BLaER1 (cell line): ENCODE results near the gene ANKLE1.

Source experiments
- H3K27ac ChIP-seq: shearing (Covaris generic); formaldehyde crosslinking; 2 replicates; pipeline ENCODE4 v1.8.1; 2022
- H3K27me3 ChIP-seq: shearing (Covaris generic); formaldehyde crosslinking; 2 replicates; pipeline ENCODE4 v1.8.1; 2022
- H3K36me3 ChIP-seq: shearing (Covaris generic); formaldehyde crosslinking; 2 replicates; pipeline ENCODE4 v1.8.1; 2022
- H3K4me1 ChIP-seq: shearing (Covaris generic); formaldehyde crosslinking; 2 replicates; pipeline ENCODE4 v1.8.1; 2022
- H3K4me2 ChIP-seq: shearing (Covaris generic); formaldehyde crosslinking; 2 replicates; pipeline ENCODE4 v1.8.1; 2022
- H3K4me3 ChIP-seq: shearing (Covaris generic); formaldehyde crosslinking; 2 replicates; pipeline ENCODE4 v1.8.1; 2022
- H3K9ac ChIP-seq: shearing (Covaris generic); formaldehyde crosslinking; 2 replicates; pipeline ENCODE4 v1.8.1; 2022
- H3K9me3 ChIP-seq: shearing (Covaris generic); formaldehyde crosslinking; 2 replicates; pipeline ENCODE4 v1.8.1; 2022
- H4K20me1 ChIP-seq: shearing (Covaris generic); formaldehyde crosslinking; 2 replicates; pipeline ENCODE4 v1.8.1; 2022
- Cebpa-rat ChIP-seq: shearing (Covaris generic); IDR thresholded peaks from 2 replicates; pipeline ENCODE4 v1.8.1; 2022

Gene ANKLE1

GRCh38 chr19:17248011-17248776, 33.5 kb upstream of the ANKLE1 start:
- Histone ChIP-seq H3K27ac (0 out of 2 replicates have a peak overlapping the region, but pooled peaks have one; percentile 6), H3K4me3 (no peak overlapping the region), H3K9ac (no peak overlapping the region), H3K27me3 (no peaks in the 10 kb centered on the region), H3K4me2 (peak overlapping the region; percentile 91; the same call in 1 of the 2 replicates), H3K36me3 (no peaks in the 10 kb centered on the region), H4K20me1 (peaks cover 20% of the 10 kb centered on the region), H3K9me3 (no peaks in the 10 kb centered on the region), H3K4me1 (peaks cover 37% of the 10 kb centered on the region)
- no peak for TF ChIP-seq Cebpa-rat

- Histone ChIP-seq H3K9ac (no peak overlapping the region), H4K20me1 (peaks cover 1% of the 10 kb centered on the region; the same call in 1 of the 2 replicates), H3K4me1 (peaks cover 34% of the 10 kb centered on the region), H3K9me3 (no peaks in the 10 kb centered on the region), H3K36me3 (no peaks in the 10 kb centered on the region), H3K27me3 (no peaks in the 10 kb centered on the region), H3K4me2 (no peak overlapping the region), H3K27ac (no peak overlapping the region), H3K4me3 (no peak overlapping the region)
- TF ChIP-seq Cebpa-rat: no peak
Measured at GRCh38 chr19:17249887-17250548, 31.7 kb upstream of the ANKLE1 start.

GRCh38 chr19:17254636-17255035, 27.1 kb upstream of the ANKLE1 start:
- H3K27ac ChIP-seq: no peak overlapping the region
- H3K4me2 ChIP-seq: no peak overlapping the region
- H4K20me1 ChIP-seq: no peaks in the 10 kb centered on the region
- H3K4me1 ChIP-seq: peaks cover 15% of the 10 kb centered on the region
- TF ChIP-seq Cebpa-rat: no peak
- H3K36me3 ChIP-seq: no peaks in the 10 kb centered on the region
- no peaks in the 10 kb centered on the region for H3K27me3 ChIP-seq
- H3K9me3 ChIP-seq: no peaks in the 10 kb centered on the region
- no peak overlapping the region for H3K9ac ChIP-seq
- no peak overlapping the region for H3K4me3 ChIP-seq

- Histone ChIP-seq H3K27me3 (no peaks in the 10 kb centered on the region), H3K4me3 (no peak overlapping the region), H3K27ac (no peak overlapping the region), H3K9ac (no peak overlapping the region), H3K9me3 (no peaks in the 10 kb centered on the region), H3K4me2 (no peak overlapping the region), H4K20me1 (no peaks in the 10 kb centered on the region), H3K4me1 (peaks cover 11% of the 10 kb centered on the region), H3K36me3 (no peaks in the 10 kb centered on the region)
- TF ChIP-seq Cebpa-rat: no peak
Measured at GRCh38 chr19:17255150-17255621, 26.5 kb upstream of the ANKLE1 start.

GRCh38 chr19:17256130-17256529, 25.6 kb upstream of the ANKLE1 start:
- Histone ChIP-seq H3K4me1 (peaks cover 16% of the 10 kb centered on the region), H4K20me1 (no peaks in the 10 kb centered on the region), H3K9ac (no peak overlapping the region), H3K36me3 (no peaks in the 10 kb centered on the region), H3K4me3 (no peak overlapping the region), H3K27me3 (no peaks in the 10 kb centered on the region), H3K4me2 (no peak overlapping the region), H3K27ac (no peak overlapping the region), H3K9me3 (no peaks in the 10 kb centered on the region)
- TF ChIP-seq Cebpa-rat: no peak

- no peak for TF ChIP-seq Cebpa-rat
- Histone ChIP-seq H3K9me3 (no peaks in the 10 kb centered on the region), H4K20me1 (no peaks in the 10 kb centered on the region), H3K27ac (no peak overlapping the region), H3K27me3 (no peaks in the 10 kb centered on the region), H3K9ac (no peak overlapping the region), H3K4me1 (peaks cover 23% of the 10 kb centered on the region), H3K4me3 (no peak overlapping the region), H3K4me2 (no peak overlapping the region), H3K36me3 (no peaks in the 10 kb centered on the region)
Measured at GRCh38 chr19:17259118-17259780, 22.5 kb upstream of the ANKLE1 start.

GRCh38 chr19:17259934-17260333, 21.8 kb upstream of the ANKLE1 start:
- Histone ChIP-seq H3K4me1 (peaks cover 24% of the 10 kb centered on the region), H3K4me3 (no peak overlapping the region), H4K20me1 (no peaks in the 10 kb centered on the region), H3K9ac (no peak overlapping the region), H3K27ac (no peak overlapping the region), H3K36me3 (no peaks in the 10 kb centered on the region), H3K27me3 (no peaks in the 10 kb centered on the region), H3K4me2 (no peak overlapping the region), H3K9me3 (no peaks in the 10 kb centered on the region)
- TF ChIP-seq Cebpa-rat: no peak

- H3K9me3 ChIP-seq: no peaks in the 10 kb centered on the region
- 0 out of 2 replicates have a peak overlapping the region, but pooled peaks have one; percentile 36 for H3K4me2 ChIP-seq
- no peaks in the 10 kb centered on the region for H3K27me3 ChIP-seq
- no peak overlapping the region for H3K9ac ChIP-seq
- no peak overlapping the region for H3K4me3 ChIP-seq
- no peak for TF ChIP-seq Cebpa-rat
- no peaks in the 10 kb centered on the region for H3K36me3 ChIP-seq
- H3K27ac ChIP-seq: no peak overlapping the region
- peaks cover 29% of the 10 kb centered on the region for H3K4me1 ChIP-seq
- no peaks in the 10 kb centered on the region for H4K20me1 ChIP-seq
Measured at GRCh38 chr19:17260842-17261325, 20.8 kb upstream of the ANKLE1 start.

GRCh38 chr19:17262557-17262956, 19.1 kb upstream of the ANKLE1 start:
- Histone ChIP-seq H3K4me2 (no peak overlapping the region), H3K9ac (peak overlapping the region; percentile 38; the same call in 1 of the 2 replicates)

More at GRCh38 chr19:17262557-17262956, 19.1 kb upstream of the ANKLE1 start:
- Histone ChIP-seq H3K4me3 (no peak overlapping the region), H3K4me1 (peaks cover 38% of the 10 kb centered on the region), H3K9me3 (no peaks in the 10 kb centered on the region), H3K36me3 (no peaks in the 10 kb centered on the region), H3K27ac (no peak overlapping the region), H4K20me1 (no peaks in the 10 kb centered on the region), H3K27me3 (no peaks in the 10 kb centered on the region)
- TF ChIP-seq Cebpa-rat: no peak
